ENCODE results near the gene SPAAR.

SPAAR gene

GRCh38 chr9:35863583-35863982, 45.7 kb upstream of the SPAAR start:
- no peaks in the 10 kb centered on the region for H3K36me3 ChIP-seq (ENCODE audit: insufficient read depth)
- H3K9ac ChIP-seq: no peak overlapping the region
- no peaks in the 10 kb centered on the region for H3K27me3 ChIP-seq (ENCODE audit: insufficient read depth, low read depth)
- no peak overlapping the region for H3K27ac ChIP-seq
- no peaks in the 10 kb centered on the region for H4K20me1 ChIP-seq (ENCODE audit: insufficient read depth)
- no peak overlapping the region for H3K4me3 ChIP-seq (IDR thresholded peaks at IDR 0.05; ENCODE audit: insufficient read depth, low read depth, low read length)
- no peak overlapping the region for H2AFZ ChIP-seq (ENCODE audit: low read depth)
- no peak overlapping the region for H3K4me2 ChIP-seq
- TF ChIP-seq, protein P1, sequence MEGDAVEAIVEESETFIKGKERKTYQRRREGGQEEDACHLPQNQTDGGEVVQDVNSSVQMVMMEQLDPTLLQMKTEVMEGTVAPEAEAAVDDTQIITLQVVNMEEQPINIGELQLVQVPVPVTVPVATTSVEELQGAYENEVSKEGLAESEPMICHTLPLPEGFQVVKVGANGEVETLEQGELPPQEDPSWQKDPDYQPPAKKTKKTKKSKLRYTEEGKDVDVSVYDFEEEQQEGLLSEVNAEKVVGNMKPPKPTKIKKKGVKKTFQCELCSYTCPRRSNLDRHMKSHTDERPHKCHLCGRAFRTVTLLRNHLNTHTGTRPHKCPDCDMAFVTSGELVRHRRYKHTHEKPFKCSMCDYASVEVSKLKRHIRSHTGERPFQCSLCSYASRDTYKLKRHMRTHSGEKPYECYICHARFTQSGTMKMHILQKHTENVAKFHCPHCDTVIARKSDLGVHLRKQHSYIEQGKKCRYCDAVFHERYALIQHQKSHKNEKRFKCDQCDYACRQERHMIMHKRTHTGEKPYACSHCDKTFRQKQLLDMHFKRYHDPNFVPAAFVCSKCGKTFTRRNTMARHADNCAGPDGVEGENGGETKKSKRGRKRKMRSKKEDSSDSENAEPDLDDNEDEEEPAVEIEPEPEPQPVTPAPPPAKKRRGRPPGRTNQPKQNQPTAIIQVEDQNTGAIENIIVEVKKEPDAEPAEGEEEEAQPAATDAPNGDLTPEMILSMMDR (conservative IDR thresholded peaks at IDR 0.05; ENCODE audit: low read depth, low read length): no peak
- H3K4me1 ChIP-seq (ENCODE audit: low read depth, poor library complexity, severe bottlenecking): peaks cover 1% of the 10 kb centered on the region
- H3K79me2 ChIP-seq (ENCODE audit: insufficient read depth, low read depth): no peaks in the 10 kb centered on the region

DNA sequence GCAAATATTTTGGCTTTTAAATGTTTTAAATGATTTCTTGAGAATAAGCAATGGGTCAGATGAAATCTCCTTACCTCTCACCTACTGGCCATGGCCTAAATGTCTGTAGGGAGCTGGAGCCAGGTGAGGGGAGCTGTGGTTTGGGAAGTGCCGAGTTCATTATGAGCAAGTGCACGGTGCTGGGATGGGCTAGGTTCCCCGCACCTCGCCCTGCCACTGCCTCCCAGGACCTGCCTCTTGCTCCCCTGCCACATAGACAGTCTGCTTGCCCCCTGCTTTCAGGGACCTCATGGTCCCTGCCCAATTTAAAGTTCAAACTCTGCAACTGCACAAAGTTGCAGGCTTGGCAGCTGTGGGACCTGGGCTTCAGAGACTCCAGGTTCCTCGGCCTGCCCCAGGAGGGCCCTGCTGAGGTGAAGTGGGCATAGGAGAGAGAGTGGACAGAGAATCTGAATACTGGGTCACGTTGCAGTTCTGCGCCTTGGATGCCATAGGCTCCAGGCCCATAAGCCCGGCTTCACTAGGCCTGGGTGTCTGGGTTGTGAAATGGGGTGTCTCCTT, 44.5 kb upstream of the SPAAR start:
- Histone ChIP-seq H3K27ac (no peak overlapping the region), H3K4me3 (IDR thresholded peaks at IDR 0.05; ENCODE audit: insufficient read depth, low read depth, low read length) (no peak overlapping the region), H3K79me2 (ENCODE audit: insufficient read depth, low read depth) (no peaks in the 10 kb centered on the region), H3K36me3 (ENCODE audit: insufficient read depth) (no peaks in the 10 kb centered on the region), H3K4me2 (no peak overlapping the region), H3K9ac (no peak overlapping the region), H3K27me3 (ENCODE audit: insufficient read depth, low read depth) (no peaks in the 10 kb centered on the region), H3K4me1 (ENCODE audit: low read depth, poor library complexity, severe bottlenecking) (peaks cover 11% of the 10 kb centered on the region), H2AFZ (ENCODE audit: low read depth) (no peak overlapping the region), H4K20me1 (ENCODE audit: insufficient read depth) (no peaks in the 10 kb centered on the region)
- TF ChIP-seq, protein P1 (conservative IDR thresholded peaks at IDR 0.05; ENCODE audit: low read depth, low read length): no peak

DNA sequence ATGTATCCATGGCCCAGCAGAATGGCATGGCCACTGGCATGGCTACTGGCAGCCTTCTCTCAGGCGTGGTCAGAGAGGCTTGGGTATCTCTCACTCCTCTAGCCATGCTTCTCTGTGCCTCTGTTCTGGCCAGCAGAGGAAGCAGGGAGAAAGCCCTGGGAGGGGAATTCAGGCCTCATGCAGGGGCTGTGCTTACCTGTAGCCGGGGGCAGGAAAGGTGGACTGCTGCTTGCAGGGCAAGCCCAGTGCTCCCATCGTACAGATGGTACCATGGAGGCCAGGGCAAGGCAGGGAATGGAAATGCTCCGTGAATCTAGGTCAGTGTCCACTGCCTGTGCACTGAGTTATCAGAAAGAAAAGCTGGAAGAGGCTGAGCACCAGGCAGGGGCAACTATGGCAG, 41.8 kb upstream of the SPAAR start:
- TF ChIP-seq, protein P1 (conservative IDR thresholded peaks at IDR 0.05; ENCODE audit: low read depth, low read length): no peak
- peaks cover 11% of the 10 kb centered on the region for H3K4me1 ChIP-seq (ENCODE audit: low read depth, poor library complexity, severe bottlenecking)
- H3K27me3 ChIP-seq (ENCODE audit: insufficient read depth, low read depth): no peaks in the 10 kb centered on the region
- H3K9ac ChIP-seq: no peak overlapping the region
- no peaks in the 10 kb centered on the region for H3K36me3 ChIP-seq (ENCODE audit: insufficient read depth)
- no peaks in the 10 kb centered on the region for H4K20me1 ChIP-seq (ENCODE audit: insufficient read depth)
- H3K79me2 ChIP-seq (ENCODE audit: insufficient read depth, low read depth): no peaks in the 10 kb centered on the region
- H2AFZ ChIP-seq (ENCODE audit: low read depth): no peak overlapping the region
- H3K27ac ChIP-seq: no peak overlapping the region
- H3K4me3 ChIP-seq (IDR thresholded peaks at IDR 0.05; ENCODE audit: insufficient read depth, low read depth, low read length): no peak overlapping the region
- H3K4me2 ChIP-seq: no peak overlapping the region

- H3K36me3 ChIP-seq (ENCODE audit: insufficient read depth): no peaks in the 10 kb centered on the region
- H3K27ac ChIP-seq: no peak overlapping the region
- H4K20me1 ChIP-seq (ENCODE audit: insufficient read depth): no peaks in the 10 kb centered on the region
- TF ChIP-seq, protein P1 (conservative IDR thresholded peaks at IDR 0.05; ENCODE audit: low read depth, low read length): no peak
- H3K9ac ChIP-seq: no peak overlapping the region
- peaks cover 11% of the 10 kb centered on the region for H3K4me1 ChIP-seq (ENCODE audit: low read depth, poor library complexity, severe bottlenecking)
- H3K27me3 ChIP-seq (ENCODE audit: insufficient read depth, low read depth): no peaks in the 10 kb centered on the region
- H3K4me2 ChIP-seq: no peak overlapping the region
- no peaks in the 10 kb centered on the region for H3K79me2 ChIP-seq (ENCODE audit: insufficient read depth, low read depth)
- H3K4me3 ChIP-seq (IDR thresholded peaks at IDR 0.05; ENCODE audit: insufficient read depth, low read depth, low read length): no peak overlapping the region
- H2AFZ ChIP-seq (ENCODE audit: low read depth): no peak overlapping the region
Measured at GRCh38 chr9:35868933-35869332, 40.4 kb upstream of the SPAAR start.
